Measurements from ENCODE around the gene DNAJC18.
"Not testable (repeated sequence)": the region's sequence is repeated elsewhere in the genome, so short reads cannot be mapped to it uniquely, and the experiment has no call there.

Gene DNAJC18

GRCh38 chr5:139451176-139451575 is 11.9 kb upstream of the DNAJC18 start:
- no peak for DNase-seq (ENCODE audit: low read depth, low spot score)
- no peak overlapping the region for H3K4me3 ChIP-seq (ENCODE audit: low read depth, low read length)
- CTCF ChIA-PET: no interaction called here
- POLR2A ChIA-PET: no interaction called here
- no peak for TF ChIP-seq CTCF (IDR thresholded peaks at IDR 0.05; ENCODE audit: insufficient read depth, low read length, missing control alignments)

- TF ChIP-seq CTCF (IDR thresholded peaks at IDR 0.05; ENCODE audit: insufficient read depth, low read length, missing control alignments): no peak
- POLR2A ChIA-PET: interaction anchor here (0.6 kb wide), 1 partner anchor 11 kb away, joined by 3 read pairs; no protein-coding TSS in a partner anchor
- no peak for DNase-seq (ENCODE audit: low read depth, low spot score)
- no peak overlapping the region for H3K4me3 ChIP-seq (ENCODE audit: low read depth, low read length)
- CTCF ChIA-PET: interaction anchor here (1.3 to 1.5 kb wide), 3 partner anchors 8 to 67 kb away, joined by 3 to 7 read pairs (median 3); no protein-coding TSS in a partner anchor
Observed at GRCh38 chr5:139446956-139447779, 7.8 kb upstream of the DNAJC18 start.

- no peak for TF ChIP-seq CTCF (IDR thresholded peaks at IDR 0.05; ENCODE audit: insufficient read depth, low read length, missing control alignments)
- peak; percentile 79 for DNase-seq (ENCODE audit: low read depth, low spot score)
- POLR2A ChIA-PET: interaction anchor here (0.6 to 1.5 kb wide), 4 partner anchors 10 to 760 kb away, joined by 3 to 4 read pairs (median 3); no protein-coding TSS in a partner anchor
- H3K4me3 ChIP-seq (ENCODE audit: low read depth, low read length): no peak overlapping the region
- CTCF ChIA-PET: interaction anchor here (0.9 to 2.9 kb wide), 8 partner anchors 9 to 71 kb away, joined by 3 to 12 read pairs (median 7); no protein-coding TSS in a partner anchor
Observed at GRCh38 chr5:139445325-139446170, 6.2 kb upstream of the DNAJC18 start.

GRCh38 chr5:139443831-139444453 is 4.6 kb upstream of the DNAJC18 start:
- POLR2A ChIA-PET: interaction anchor here (1.1 to 1.4 kb wide), 2 partner anchors 39 to 117 kb away, joined by 3 to 7 read pairs; partner anchors contain the start of genes STING1 and UBE2D2
- no peak for DNase-seq (ENCODE audit: low read depth, low spot score)
- CTCF ChIA-PET: interaction anchor here (1.2 to 4.4 kb wide), 4 partner anchors 21 to 189 kb away, joined by 4 to 18 read pairs (median 10); no protein-coding TSS in a partner anchor
- no peak for TF ChIP-seq CTCF (IDR thresholded peaks at IDR 0.05; ENCODE audit: insufficient read depth, low read length, missing control alignments)
- H3K4me3 ChIP-seq (ENCODE audit: low read depth, low read length): no peak overlapping the region

- ChIA-PET CTCF (interaction anchor here (4.4 to 8.4 kb wide), 3 partner anchors 18 to 74 kb away, joined by 18 to 87 read pairs (median 55); no protein-coding TSS in a partner anchor), POLR2A (interaction anchor here (1.4 kb wide), 1 partner anchor 42 kb away, joined by 11 read pairs; the partner anchor contains the start of gene STING1)
- DNase-seq (ENCODE audit: low read depth, low spot score); H3K4me3 ChIP-seq (ENCODE audit: low read depth, low read length): not testable (repeated sequence)
Observed at GRCh38 chr5:139440416-139440815, 1.1 kb upstream of the DNAJC18 start.

GRCh38 chr5:139438707-139439012 is 665 bp downstream of the DNAJC18 start:
- POLR2A ChIA-PET: interaction anchor here (0.8 to 1.8 kb wide), 3 partner anchors 27 to 50 kb away, joined by 3 to 6 read pairs (median 5); no protein-coding TSS in a partner anchor
- peak overlapping the region; percentile 91 for H3K4me3 ChIP-seq (ENCODE audit: low read depth, low read length)
- no peak for TF ChIP-seq CTCF (IDR thresholded peaks at IDR 0.05; ENCODE audit: insufficient read depth, low read length, missing control alignments)

More at GRCh38 chr5:139438707-139439012, 665 bp downstream of the DNAJC18 start:
- CTCF ChIA-PET: interaction anchor here (1.9 to 8.4 kb wide), 3 partner anchors 17 to 76 kb away, joined by 5 to 87 read pairs (median 55); partner anchors contain the start of gene STING1
- no peak for DNase-seq (ENCODE audit: low read depth, low spot score)
